Fibroblast of skin of back (primary cell): ENCODE data around the gene GRIP1.

Experiments used
- DNase-seq: peaks from one replicate; pipeline ENCODE4 v3.0.0-alpha.2; 2013

The GRIP1 gene

DNA sequence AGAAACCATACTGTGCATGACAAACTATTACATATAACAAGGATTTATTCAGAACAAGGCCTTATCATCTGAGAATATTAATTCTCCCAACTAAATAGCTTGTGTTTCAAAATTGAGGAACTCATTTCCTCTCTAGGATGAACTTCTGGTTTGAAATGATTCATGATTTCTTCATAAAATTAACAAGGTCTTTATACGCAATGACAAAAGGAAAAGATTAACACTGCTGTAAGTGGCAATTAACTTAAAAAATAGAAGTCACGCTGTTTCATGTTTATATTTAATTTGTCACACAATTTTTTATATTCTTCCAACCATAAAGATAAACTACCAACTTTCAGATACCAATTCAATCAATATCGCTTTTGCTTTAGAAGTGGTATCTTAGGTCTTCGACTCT lies 80.8 kb downstream of the GRIP1 start:
- DNase-seq = no peak

DNA sequence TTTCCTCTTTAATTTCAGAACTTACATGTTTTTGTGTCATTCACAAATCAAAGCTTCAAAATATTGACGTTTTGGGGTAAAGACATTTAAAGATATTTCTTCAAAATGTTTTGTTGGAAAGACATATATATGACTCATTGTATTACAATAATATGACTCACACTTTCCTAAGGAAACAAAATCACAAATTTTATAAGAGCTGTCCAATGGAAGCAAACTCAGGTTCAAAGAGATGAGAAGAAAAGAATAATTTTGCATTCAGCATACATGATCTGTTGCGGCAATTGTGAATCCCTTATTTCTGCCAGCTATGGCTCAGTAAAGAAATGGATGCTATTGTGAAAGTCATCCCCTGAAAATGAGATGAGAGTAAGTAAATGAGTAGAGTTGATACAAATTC lies 82.7 kb downstream of the GRIP1 start:
- DNase-seq = peak; percentile 58

DNA sequence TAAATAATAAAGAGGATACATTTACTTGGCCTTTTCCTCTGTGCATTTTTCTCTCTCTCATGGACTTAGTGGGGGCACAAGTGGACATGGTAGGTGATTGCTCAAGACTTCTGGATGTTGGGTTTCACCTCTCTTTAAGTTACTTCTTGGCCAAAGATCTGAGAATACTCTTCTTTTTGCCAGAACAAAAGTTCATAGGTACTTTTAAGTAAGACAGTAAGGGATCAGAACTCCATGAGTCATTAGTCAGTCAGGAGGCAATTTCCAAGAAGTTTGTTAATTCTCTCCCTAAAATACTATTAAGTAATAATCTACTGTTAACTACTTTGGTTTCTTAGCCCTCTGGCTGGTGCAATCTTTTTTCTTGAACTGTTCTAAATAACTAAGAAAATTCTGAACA lies 84.2 kb downstream of the GRIP1 start:
- no peak for DNase-seq

DNA sequence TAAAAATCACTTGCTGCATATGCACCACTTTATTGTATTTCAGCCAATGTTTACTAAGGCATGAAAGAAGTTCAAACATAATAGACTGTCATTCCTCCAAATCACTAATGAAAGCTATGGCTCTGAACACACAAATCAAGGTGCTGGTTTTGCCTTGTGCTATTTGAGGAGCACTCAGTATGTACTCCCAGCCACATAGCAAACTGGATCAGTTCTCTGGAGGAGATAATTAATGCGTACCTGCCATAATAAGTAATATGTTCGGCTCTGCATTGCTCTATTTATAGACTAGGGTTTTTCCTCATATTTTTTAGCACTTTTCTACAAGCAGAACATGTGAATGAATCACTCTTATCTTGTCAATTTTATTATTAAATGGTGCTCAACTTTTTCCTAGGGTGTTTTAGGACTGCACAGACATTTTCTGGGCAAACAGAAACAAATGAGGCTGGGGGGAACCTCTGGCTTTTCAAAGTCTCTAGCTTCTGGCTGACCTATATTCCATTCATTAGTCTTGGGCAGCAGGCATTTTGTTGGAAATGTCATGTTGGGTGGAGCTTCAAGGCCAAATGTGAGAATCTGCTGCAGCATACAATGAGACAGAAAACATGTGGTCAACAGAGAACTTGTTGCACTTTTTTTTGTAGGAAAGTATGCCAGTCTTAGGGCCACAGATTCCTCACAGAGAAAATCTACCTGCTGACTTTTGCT lies 88.4 kb downstream of the GRIP1 start:
- no peak for DNase-seq

DNA sequence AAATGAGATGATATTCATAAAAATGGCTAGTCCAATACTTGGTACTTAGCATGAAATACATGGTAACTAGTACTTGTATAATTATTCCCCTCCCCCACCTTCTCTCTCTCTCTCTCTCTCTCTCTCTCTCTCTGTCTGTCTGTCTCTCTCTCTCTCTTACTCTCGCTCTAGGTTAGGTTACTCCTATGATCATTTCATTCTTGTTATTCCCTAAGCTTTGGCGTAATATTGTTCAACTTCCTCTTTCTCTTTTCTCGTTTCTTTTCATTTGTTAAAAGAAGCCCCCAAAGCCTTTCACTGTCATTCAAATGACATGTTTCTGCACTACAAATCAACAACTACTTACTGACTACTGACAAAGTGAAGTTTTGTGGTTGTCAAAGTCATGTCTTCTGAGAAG lies 89.8 kb downstream of the GRIP1 start:
- DNase-seq = no peak

DNA sequence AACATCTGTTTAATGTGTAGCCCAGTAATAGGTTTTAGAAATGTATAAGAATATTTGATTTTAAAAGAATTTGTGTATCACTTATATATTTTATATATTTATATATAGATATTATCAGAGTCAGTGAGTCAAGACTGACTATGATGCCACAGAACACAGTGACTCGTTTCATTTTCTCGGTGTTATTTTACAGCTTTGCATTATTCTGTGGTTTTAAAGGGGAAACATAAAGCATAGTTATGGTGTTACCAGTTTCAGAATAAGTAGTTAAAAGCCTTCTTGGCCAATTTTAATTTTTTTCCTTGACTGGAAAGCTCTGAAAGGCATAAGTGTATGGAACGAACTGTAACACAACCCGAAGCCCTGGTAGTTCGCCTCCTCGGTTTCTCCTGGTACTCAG lies 91.0 kb downstream of the GRIP1 start:
- DNase-seq = peak; percentile 73

DNA sequence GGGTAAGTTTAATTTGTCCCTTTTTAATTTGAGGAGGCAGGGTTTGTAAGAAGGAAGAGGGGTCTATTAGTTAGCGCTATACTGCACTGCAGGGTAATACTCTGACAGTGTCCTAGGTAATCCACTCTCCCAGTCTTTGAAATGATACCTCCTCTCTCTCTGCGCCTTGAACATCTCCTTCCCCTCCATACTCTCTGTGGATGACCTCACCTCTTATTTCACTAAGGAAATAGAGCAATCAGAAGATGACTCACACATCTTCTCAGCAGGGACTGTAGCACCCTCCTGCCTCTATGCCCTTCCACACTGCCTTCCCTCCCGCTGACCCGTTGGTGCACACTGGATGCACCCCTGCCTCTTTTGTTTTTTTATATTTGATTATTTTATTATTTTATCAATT lies 94.2 kb downstream of the GRIP1 start:
- peak; percentile 48 for DNase-seq

DNA sequence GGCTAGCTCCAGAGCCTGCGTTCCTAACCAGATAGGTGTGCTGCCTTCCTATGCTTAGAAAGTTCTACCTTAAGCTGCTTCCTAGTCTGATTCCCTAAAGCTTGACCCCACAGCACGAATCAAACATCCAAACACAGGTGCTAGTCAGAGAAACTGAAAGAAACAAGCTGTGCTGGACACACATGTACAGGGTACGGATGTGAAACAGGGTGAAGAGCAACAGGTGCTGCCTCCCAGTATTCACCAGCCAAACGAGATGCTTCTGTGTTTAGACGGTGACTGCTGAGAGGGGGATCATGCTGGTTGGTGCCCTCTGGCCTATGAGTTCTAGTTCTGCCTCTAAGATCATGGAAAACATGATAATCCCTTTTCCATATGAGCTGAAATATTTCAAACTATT lies 105.3 kb downstream of the GRIP1 start:
- DNase-seq = no peak

DNA sequence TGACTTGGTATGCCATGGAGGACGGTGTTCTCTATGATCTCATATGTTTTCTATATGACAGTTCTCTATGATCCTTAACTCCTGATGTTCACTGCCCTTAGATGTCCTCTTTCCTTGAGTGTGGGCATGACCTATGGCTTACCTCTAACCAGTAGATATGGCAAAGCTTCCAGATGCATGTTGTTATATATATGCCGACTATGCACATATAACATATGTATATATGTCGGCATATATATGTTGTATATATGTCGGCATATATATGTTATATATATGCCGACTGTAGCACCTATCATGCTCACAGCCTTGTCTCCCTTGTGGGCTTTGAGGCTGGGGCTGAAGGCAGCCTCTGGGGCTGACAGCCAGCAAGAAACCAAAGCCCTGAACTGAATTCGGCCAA lies 106.0 kb downstream of the GRIP1 start:
- DNase-seq = no peak

DNA sequence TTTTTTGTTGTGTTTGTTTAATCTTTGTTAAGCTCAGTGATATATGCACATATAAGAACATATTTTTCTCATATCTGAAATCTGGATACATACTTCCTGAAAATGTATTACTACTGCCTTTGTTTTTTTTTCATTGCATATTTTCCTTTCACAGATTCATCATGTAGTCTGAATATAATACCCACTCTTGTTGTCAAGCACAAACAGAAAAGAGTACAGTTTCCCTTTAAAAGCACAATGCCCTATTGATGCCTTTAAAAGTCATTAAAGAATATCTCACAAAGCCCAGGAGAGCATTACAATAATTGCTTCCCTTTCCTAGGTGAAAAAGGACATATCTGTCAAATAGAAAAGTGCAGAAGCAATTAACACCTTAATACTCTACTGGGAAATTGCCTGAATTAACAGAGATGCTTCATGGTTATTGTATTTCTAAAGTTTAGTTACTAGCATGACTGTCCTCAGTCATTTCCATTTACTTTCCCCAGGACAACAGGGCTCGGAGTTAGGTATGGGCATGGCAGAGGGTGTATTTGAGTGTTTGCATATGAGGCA lies 107.4 kb downstream of the GRIP1 start:
- no peak for DNase-seq

DNA sequence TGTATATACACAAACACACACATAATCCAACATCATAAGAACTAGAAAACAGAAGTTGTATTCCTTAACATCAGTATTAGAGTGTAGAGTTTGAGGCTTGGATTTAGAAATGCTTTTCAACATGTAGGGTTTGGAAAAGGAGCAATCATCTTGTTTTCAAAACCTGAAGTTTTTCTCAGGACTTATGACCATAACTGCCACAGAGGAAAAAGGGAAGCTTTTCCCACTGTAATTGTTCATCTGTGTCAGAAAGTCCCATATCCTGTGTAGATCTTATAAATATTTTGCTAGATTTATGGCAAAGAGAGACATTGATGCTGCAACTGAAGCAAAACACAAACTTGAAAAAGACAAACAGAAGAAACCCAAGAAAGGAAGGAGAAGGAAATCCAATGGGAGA lies 115.7 kb downstream of the GRIP1 start:
- no peak for DNase-seq

DNA sequence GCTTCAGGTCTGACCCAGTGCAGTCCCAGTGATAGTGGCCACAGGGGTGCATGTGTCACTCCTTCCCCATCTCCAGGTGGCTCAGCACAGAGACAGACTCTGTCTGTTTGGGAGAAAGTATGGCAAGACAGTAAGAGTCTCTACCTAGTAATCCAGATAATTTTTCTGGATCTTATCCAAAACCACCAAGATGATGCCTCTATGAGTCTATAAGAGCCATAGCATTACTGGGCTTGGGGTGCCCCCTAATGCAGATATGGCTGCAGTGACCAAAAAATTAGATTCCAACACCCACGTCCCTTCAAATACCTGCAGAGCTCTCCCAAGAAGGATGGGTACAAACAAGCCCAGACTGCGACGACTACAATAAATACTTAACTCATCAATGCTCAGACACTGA lies 123.8 kb downstream of the GRIP1 start:
- peak; percentile 19 for DNase-seq

DNA sequence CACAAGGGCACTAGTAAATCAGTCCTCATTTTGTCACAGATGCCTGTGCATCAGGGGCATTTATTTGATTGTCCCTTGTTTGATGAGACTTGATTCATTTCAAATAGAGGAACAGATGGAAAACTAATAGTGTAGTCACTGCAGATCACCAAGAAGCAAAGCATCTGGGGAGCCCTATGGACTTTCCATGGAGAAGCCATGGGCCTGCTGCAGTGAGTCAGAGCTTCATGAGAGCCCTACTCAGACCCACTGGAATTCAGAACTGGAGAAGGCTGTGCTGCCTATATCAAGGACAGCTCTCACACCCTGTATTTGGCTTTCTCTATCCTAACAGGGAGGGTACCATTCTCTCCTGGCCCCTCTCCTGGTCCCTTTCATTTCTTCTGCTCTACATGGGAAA lies 126.2 kb downstream of the GRIP1 start:
- DNase-seq = peak; percentile 24

DNA sequence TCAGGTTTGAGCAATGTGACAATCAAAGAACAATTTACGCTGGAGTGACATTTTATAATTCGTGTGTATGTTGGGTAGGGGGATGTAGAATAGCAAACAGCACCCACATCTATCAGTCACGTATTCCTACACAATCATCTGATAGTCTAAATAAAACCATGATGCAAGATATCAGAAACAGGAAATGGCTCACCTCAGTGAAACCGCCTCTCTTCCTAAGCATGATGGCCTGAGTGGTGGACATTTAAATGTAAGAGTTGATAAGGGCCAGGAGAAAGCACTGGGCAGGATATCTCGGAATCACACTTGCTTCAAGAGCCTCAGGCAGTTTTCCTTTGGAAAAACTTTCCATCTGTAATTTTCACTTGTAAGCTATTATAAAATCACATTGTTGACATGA lies 128.2 kb downstream of the GRIP1 start:
- DNase-seq = no peak

DNA sequence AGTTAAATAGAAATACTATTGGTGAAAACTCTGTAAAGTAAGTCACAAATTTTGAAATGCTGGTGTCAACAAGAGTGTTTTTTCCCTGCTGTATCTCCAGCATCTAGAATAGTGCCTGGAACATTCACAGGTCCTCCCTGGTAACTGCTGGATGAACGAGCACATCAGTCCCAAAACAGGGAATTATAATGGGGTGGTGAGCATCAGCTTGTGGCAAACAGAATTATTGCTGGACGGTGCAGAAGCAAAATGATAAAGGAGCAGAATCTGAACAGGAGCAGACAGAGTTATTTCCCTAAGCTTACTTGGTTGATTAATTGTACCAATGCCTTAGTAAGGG lies 129.9 kb downstream of the GRIP1 start:
- no peak for DNase-seq

DNA sequence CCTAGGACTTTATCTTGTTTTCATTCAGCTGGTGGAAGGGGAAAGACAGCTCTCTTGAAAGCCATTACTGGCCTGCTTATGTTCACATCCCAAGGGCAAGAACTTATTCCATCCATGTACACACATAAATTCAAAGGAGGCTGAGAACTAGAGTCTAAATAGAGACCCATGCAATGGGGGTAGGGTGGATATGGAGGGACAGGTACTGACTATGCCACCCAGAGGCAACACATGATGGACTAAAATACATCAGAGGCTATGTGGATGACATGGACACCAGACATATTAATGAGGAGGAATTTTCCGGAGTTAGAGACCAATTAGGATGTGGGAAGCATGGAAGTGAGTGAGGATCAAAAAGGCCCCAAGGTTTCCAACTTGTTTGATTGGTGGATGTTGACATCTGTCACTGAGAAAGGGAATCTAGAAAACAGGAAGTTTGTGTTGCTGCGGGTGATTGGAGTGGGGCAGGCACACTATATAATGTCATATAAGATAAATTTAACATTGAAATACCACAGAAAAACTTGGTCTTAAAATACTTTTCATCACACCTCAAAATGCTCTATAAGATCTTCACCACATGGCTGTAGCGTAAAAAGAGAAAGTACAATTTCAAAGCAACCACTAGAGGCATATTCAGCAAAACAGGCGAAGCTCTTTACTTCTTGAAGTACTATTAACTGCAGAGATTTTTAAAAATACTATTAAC lies 130.4 kb downstream of the GRIP1 start:
- no peak for DNase-seq

DNA sequence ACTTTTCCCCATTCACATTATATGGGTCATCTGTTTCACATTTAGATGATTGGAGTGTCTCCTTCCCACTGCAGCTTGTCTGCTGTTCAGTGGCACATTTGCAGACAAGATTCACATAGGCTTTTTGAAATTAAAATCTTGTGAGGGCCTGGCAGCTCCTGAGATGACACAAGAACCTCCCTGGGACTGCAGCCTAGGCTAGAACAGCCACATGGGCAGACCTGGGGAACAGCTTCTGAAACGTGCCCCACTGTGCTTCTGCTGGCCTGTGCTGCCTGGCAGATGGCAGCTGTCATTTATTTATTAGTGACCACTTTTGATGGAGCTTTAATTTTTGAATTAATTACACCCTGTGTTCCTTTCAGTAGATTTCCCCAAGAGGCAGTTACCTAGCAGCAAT lies 137.4 kb downstream of the GRIP1 start:
- no peak for DNase-seq

DNA sequence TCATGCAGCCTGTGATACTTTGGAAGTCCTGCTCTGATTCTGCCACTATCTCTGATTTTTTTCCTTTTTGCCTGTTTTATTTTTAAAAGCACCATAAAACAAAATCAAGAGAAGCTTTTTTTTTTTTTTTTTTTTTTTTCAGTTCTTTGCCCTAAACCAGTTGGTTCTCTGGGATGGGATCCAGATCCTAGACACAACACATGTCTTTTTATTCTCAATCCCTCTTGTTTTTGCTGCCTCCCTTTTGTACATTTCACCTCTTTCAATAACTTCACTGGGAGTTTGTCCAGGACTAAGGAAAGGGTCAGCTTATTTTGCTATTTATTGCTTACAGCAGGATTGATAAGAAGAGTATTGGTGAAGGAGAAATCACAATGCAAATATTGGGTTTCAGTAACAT lies 139.4 kb downstream of the GRIP1 start:
- no peak for DNase-seq

DNA sequence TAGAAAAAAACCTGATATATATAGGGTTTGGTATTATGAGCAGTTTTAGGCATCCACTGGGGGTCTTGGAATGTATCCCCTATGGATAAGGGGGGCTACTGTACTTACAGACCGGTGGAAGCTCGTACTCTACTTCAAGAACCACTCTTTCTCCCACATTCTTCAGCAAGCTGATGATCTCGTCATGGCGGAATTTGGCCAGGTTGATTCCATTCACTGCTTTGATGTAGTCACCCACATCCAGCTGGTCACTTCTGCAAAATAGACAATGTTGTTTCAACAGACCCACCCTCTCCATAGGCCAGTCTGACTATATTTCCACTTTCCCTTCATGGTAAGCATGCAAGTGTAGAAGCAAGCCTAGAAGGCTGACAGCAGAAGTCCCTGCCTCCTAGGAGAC lies 139.9 kb downstream of the GRIP1 start:
- no peak for DNase-seq

DNA sequence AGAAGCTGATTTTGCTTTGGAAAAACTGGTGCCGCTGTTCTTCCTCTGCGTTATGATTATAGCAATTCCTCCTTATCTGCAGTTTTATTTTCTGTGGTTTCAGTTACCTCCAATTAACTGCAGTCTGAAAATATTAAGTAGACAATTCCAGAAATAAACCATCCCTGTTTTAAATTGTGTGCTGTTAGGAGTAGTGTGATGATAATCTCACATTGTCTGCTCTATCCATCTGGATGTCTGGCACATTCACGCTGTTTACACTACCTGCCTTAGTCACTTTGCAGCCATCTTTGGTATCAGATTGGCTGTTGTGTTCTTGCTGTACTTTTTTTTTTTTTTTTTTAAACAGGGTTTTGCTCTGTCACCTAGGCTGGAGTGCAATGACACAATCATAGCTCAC lies 141.0 kb downstream of the GRIP1 start:
- no peak for DNase-seq

DNA sequence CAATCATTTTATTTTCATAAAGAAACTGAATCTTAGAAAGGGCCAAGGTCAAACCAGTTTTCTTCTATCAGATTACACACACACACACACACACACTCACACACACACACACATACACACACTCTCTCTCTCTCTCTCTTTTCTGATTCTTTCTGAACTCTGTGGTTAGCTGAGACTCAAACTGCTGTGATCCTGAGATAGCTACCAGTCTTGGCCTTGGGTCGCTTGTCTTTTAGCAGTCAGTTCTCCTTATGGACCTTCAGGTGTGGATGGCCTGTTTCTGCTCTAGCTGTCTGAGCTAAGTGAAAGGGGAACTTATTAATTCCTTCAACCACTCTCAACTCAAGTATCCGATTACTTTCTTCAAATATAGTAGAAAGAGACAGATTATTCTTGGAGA lies 145.1 kb downstream of the GRIP1 start:
- no peak for DNase-seq

DNA sequence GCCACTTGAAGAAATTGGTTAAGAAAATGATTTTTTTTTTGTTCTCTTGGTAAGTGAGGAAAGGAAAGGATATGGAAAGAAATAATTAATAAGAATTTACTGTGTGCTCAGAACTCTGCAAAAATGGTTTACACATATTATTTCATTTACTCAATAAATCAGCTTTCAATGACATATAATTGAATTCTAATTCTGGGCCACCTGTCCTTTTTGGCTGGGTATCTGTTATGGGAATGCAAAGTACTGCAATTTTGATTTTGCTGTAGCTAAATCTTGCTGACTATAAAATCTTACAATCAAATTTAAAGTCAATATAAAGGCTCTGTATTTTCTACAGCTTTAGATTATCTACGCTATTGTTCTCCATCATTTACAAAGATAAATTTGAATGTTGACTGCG lies 147.1 kb downstream of the GRIP1 start:
- DNase-seq = no peak

DNA sequence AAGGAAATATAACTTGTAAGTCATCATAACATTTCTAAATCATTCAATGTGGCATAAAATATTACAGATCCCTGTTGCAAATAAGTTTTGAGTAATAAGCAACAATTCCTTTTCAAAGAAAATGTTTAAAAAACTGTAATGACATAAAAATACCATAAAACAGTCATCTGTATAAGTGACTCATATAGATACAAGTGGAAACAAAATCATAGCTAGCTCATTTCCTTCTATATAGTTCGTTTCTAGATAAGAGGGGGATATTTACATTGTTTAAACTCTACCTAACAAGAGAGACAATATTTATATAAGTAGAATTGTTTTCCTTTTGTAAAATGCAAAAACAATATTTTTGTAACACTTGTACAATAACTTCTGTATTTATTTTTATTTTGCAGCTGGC lies 148.9 kb downstream of the GRIP1 start:
- DNase-seq = no peak

DNA sequence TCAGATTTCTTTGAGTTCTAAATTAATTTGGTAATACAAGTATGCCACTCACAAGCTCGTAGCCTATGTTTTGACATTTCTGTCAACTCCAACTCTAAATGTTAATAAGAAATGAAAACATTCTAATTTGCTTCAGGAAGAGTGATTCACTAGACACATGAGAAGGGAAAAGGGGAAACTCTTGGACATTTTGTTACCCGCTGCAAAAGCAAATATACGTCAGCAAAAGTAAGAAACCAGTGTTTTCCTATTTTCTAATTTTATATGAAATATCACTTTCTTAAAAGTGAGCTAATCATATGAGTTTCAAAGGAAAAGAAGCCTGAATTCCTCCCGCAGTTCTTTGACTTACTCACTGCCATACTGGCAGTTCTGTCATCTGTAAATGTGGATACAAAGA lies 162.3 kb downstream of the GRIP1 start:
- DNase-seq = no peak

DNA sequence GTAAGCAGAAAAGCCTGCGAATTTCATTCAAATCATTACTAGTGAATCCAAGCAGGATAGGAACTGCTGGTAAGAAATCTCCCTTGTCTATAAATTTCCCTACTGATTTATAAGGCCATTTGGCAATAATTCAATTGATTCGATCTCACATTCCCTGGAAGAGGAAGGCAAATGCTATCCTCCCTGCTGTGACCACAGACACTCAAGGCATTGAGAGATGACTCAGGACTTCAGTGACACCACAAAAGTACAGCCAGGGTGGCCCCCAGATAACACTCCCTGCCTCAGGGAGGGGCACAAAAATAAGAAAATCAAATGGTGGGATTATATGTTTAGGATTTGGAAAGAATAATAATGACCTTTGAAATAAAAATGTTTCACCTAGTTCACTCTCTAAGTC lies 162.7 kb downstream of the GRIP1 start:
- peak; percentile 69 for DNase-seq
